Aortic smooth muscle cell (primary cell): ENCODE results near the gene EVC. TPM values are rescaled to one million over a fixed set of nuclear protein-coding genes. Genes with fewer than 3 reads are reported as not detected.

ENCODE experiments used
- total RNA-seq: library from RNA; depleted of rRNA; stranded (reverse); fragments of >200 nt; gene quantifications from 2 replicates; pipeline ENCODE4 v1.2.3, GENCODE V29; 2014

The EVC gene
- total RNA-seq: 39.4 and 47.8 TPM in 2 replicates

GRCh38 chr4:5710961-5711478 lies at the start of gene EVC:
Gene EVC, plus strand, starts transcription at chr4:5711201. Its CDS starts 180 bp downstream, at chr4:5711381.

GRCh38 chr4:5708449-5709206 lies 2.4 kb upstream of the EVC start, which contains the start of gene EVC2:
Gene EVC2, minus strand, starts transcription at chr4:5708559. Its CDS starts 46 bp downstream, at chr4:5708513.

Other genes starting within 250 kb of the EVC start
- 9.2 and 9.6 TPM in 2 replicates for gene EVC2, start 2.6 kb upstream of the EVC start, total RNA-seq
- 0.06 and 0.13 TPM in 2 replicates for gene CRMP1, start 181.9 kb downstream of the EVC start, total RNA-seq